ENCODE data around the gene PTPN3.

Gene PTPN3

GRCh38 chr9:109421026-109421970 lies 76.8 kb downstream of the PTPN3 start:
- DNase-seq = no peak

GRCh38 chr9:109419531-109419930 lies 78.6 kb downstream of the PTPN3 start:
- DNase-seq = no peak

- no peak for DNase-seq
These were observed 79.3 kb downstream of the PTPN3 start for GRCh38 chr9:109418827-109419226.

GRCh38 chr9:109417585-109418544 lies 80.2 kb downstream of the PTPN3 start:
- DNase-seq = no peak

GRCh38 chr9:109417054-109417453 lies 81.1 kb downstream of the PTPN3 start:
- no peak for DNase-seq

- DNase-seq = no peak
These were observed 81.9 kb downstream of the PTPN3 start for GRCh38 chr9:109416135-109416706.

GRCh38 chr9:109414125-109414785 lies 83.9 kb downstream of the PTPN3 start:
- DNase-seq = no peak

GRCh38 chr9:109411798-109412352 lies 86.2 kb downstream of the PTPN3 start:
- no peak for DNase-seq

- DNase-seq = no peak
These were observed 86.9 kb downstream of the PTPN3 start for GRCh38 chr9:109411069-109411761.

- DNase-seq = no peak
These were observed 88.2 kb downstream of the PTPN3 start for GRCh38 chr9:109409773-109410397.

- DNase-seq = no peak
These were observed 89.2 kb downstream of the PTPN3 start for GRCh38 chr9:109408759-109409462.

GRCh38 chr9:109403766-109404320 lies 94.3 kb downstream of the PTPN3 start:
- no peak for DNase-seq

GRCh38 chr9:109403116-109403515 lies 95.0 kb downstream of the PTPN3 start:
- no peak for DNase-seq

GRCh38 chr9:109401990-109402318 lies 96.2 kb downstream of the PTPN3 start:
- DNase-seq = no peak

GRCh38 chr9:109401169-109401989 lies 96.7 kb downstream of the PTPN3 start:
- DNase-seq = no peak

GRCh38 chr9:109399258-109399767 lies 98.8 kb downstream of the PTPN3 start:
- no peak for DNase-seq

GRCh38 chr9:109391176-109391575 lies 106.9 kb downstream of the PTPN3 start:
- no peak for DNase-seq

- no peak for DNase-seq
These were observed 110.3 kb downstream of the PTPN3 start for GRCh38 chr9:109387856-109388255.

- DNase-seq = no peak
These were observed 110.9 kb downstream of the PTPN3 start for GRCh38 chr9:109387206-109387605.
